ENCODE measurements around the gene CALHM2. TPM values are rescaled to one million over a fixed set of nuclear protein-coding genes. Genes with fewer than 3 reads are reported as not detected.

CALHM2 gene
- total and polyA plus RNA-seq, 12 donors: 3.8 to 56.8 (median 34.9) TPM

- WGBS, 4 donors: 28 to 49% (median 48%) methylated on average over 3 to 8 of the region's 8 CpGs
- peaks cover 0 to 83% of the 10 kb centered on the region in 2 donors for H3K36me3 ChIP-seq (replicated peaks in 1 of 2)
- H3K27ac ChIP-seq: peak overlapping the region; percentile 51 to 89 (median 80)
- intact Hi-C loops (cut with DNase I): no loop called here
- H3K4me1 ChIP-seq (replicated peaks in 1 of 2): peaks cover 34 to 42% of the 10 kb centered on the region in 2 donors
- H3K4me3 ChIP-seq: no peak overlapping the region
- H3K9me3 ChIP-seq (replicated peaks in 1 of 3): no peaks in the 10 kb centered on the region
- no peak for TF ChIP-seq POLR2A (IDR thresholded peaks at IDR 0.05)
- TF ChIP-seq, protein P1, sequence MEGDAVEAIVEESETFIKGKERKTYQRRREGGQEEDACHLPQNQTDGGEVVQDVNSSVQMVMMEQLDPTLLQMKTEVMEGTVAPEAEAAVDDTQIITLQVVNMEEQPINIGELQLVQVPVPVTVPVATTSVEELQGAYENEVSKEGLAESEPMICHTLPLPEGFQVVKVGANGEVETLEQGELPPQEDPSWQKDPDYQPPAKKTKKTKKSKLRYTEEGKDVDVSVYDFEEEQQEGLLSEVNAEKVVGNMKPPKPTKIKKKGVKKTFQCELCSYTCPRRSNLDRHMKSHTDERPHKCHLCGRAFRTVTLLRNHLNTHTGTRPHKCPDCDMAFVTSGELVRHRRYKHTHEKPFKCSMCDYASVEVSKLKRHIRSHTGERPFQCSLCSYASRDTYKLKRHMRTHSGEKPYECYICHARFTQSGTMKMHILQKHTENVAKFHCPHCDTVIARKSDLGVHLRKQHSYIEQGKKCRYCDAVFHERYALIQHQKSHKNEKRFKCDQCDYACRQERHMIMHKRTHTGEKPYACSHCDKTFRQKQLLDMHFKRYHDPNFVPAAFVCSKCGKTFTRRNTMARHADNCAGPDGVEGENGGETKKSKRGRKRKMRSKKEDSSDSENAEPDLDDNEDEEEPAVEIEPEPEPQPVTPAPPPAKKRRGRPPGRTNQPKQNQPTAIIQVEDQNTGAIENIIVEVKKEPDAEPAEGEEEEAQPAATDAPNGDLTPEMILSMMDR (IDR thresholded peaks at IDR 0.05): no peak
- no peak for DNase-seq
- H3K27me3 ChIP-seq: no peaks in the 10 kb centered on the region
Observed at GRCh38 chr10:103441611-103442010, 10.6 kb downstream of the CALHM2 start.

DNA sequence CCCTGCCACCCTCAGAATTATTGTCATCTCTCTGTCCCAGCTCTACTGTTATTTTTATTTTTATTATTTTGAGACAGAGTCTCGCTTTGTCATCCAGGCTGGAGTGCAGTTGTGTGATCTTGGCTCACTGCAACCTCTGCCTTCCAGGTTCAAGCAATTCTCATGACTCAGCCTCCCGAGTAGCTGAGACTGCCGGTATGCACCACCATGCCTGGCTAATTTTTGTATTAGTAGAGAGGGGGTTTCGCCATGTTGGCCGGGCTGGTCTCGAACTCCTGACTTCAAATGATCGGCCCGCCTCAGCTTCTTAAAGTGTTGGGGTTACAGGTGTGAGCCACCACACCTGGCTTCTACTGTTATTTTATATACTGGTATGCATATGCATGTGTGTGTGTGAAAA is 11.0 kb downstream of the CALHM2 start:
- H3K27me3 ChIP-seq: no peaks in the 10 kb centered on the region
- H3K9me3 ChIP-seq (replicated peaks in 1 of 3): no peaks in the 10 kb centered on the region
- no peak overlapping the region for H3K4me3 ChIP-seq
- intact Hi-C loops (cut with DNase I): no loop called here
- H3K27ac ChIP-seq: peak overlapping the region; percentile 51 to 89 (median 80)
- TF ChIP-seq, protein P1 (IDR thresholded peaks at IDR 0.05): no peak
- TF ChIP-seq POLR2A (IDR thresholded peaks at IDR 0.05): no peak
- 79 to 89% (median 83%) methylated on average over 7 to 8 of the region's 8 CpGs for WGBS, 4 donors
- peaks cover 30 to 38% of the 10 kb centered on the region in 2 donors for H3K4me1 ChIP-seq (replicated peaks in 1 of 2)
- DNase-seq: peak in 2 of 7 donors; percentile 37 to 39
- peaks cover 0 to 81% of the 10 kb centered on the region in 2 donors for H3K36me3 ChIP-seq (replicated peaks in 1 of 2)

DNA sequence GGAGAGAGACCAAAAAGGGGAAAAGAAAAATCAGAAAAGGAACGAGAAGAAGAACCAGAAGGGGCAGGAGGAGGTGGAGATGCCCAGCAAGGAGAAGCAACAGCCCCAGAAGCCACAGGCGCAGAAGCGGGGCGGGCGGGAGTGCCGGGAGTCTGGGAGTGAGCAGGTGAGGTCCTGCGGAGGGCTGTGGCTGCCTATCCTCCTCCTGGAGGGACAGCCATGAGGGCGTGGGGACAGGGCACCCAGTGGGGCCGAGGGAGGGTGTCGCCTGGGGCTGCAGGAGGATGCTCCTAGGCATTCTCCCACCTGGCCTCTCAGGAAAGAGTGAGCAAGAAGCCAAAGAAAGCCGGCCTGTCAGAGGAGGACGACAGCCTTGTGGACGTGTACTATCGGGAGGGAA is 11.8 kb downstream of the CALHM2 start:
- H3K9me3 ChIP-seq (replicated peaks in 1 of 3): no peaks in the 10 kb centered on the region
- H3K36me3 ChIP-seq (replicated peaks in 1 of 2): peaks cover 0 to 81% of the 10 kb centered on the region in 2 donors
- TF ChIP-seq POLR2A (IDR thresholded peaks at IDR 0.05): no peak
- TF ChIP-seq, protein P1 (IDR thresholded peaks at IDR 0.05): no peak
- 85 to 93% (median 92%) methylated on average over 14 of the region's 14 CpGs for WGBS, 4 donors
- H3K4me3 ChIP-seq: no peak overlapping the region
- no peak for DNase-seq
- no peaks in the 10 kb centered on the region for H3K27me3 ChIP-seq
- H3K4me1 ChIP-seq (replicated peaks in 1 of 2): peaks cover 23 to 30% of the 10 kb centered on the region in 2 donors
- H3K27ac ChIP-seq: no peak overlapping the region
- intact Hi-C loops (cut with DNase I): no loop called here

DNA sequence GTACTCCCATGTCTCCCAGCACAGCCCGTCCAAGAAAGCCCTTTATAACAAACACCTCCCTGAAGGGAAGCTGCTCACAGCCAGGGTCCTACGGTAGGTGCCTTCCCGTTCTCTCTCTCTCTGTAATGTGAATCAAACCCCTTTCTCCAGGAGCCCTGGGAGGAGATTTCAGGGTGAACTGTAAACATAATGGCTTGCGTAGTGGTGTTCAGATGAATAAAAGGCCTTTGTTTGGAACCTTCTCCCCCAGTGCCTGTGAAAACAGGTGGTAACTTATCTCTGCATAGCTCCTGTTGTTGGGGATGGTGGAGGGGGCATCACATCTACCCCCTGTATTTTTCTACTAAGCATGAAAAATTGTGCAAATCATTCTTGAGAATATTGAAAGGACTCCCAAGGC is 12.4 kb downstream of the CALHM2 start:
- DNase-seq: no peak
- Histone ChIP-seq H3K36me3 (replicated peaks in 1 of 2) (peaks cover 0 to 79% of the 10 kb centered on the region in 2 donors), H3K27me3 (no peaks in the 10 kb centered on the region), H3K4me3 (no peak overlapping the region), H3K9me3 (replicated peaks in 1 of 3) (no peaks in the 10 kb centered on the region), H3K27ac (no peak overlapping the region), H3K4me1 (replicated peaks in 1 of 2) (peaks cover 17 to 24% of the 10 kb centered on the region in 2 donors)
- no peak for TF ChIP-seq POLR2A (IDR thresholded peaks at IDR 0.05)
- TF ChIP-seq, protein P1 (IDR thresholded peaks at IDR 0.05): no peak
- 90 to 100% (median 95%) methylated on average over 4 of the region's 4 CpGs for WGBS, 4 donors
- intact Hi-C loops (cut with DNase I): no loop called here
